ENCODE results near the gene TOP2A.
"Not testable (repeated sequence)": the region's sequence is repeated elsewhere in the genome, so short reads cannot be mapped to it uniquely, and the experiment has no call there.

The TOP2A gene

DNA sequence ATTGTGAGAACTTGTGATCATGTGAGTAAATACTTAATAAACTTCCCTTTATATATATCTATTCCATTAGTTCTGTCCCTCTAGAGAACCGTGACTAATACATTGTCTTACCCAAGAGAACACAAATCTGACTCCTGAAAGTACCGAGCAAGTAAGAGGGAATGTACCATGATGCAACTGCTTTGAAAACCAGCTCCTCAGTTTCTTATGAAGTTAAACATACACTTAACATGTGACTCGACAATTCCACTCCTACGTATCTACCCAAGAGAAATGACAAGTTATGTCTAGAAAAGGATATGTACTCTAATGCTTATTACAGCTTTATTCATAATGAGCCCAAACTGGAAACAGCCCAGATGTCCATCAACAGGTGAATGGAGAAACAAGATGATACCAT lies 44.4 kb downstream of the TOP2A start:
- DNase-seq, result peak; percentile 19

- not testable (repeated sequence) for DNase-seq
Measured at GRCh38 chr17:40372644-40373043, 45.1 kb downstream of the TOP2A start.

GRCh38 chr17:40372031-40372430 lies 45.7 kb downstream of the TOP2A start:
- no peak for DNase-seq

- no peak for DNase-seq
Measured at GRCh38 chr17:40371261-40371929, 46.3 kb downstream of the TOP2A start.

- no peak for DNase-seq
Measured at GRCh38 chr17:40369923-40370322, 47.8 kb downstream of the TOP2A start.

DNA sequence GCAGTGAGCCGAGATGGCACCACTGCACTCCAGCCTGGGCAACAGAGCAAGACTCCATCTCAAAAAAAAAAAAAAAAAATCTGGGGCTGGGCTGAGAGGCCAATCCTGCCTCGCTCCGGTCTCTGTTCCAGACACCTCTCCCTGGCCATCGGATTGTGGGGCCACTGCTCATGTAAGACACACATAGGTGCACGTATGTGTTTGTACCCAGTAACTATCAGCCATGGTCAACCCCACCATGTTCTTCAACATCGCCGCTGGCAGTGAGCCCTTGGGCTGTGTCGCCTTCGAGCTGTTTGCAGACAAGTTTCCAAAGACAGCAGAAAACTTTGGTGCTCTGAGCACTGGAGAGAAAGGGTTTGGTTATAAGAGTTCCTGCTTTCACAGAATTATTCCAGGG lies 50.0 kb downstream of the TOP2A start:
- not testable (repeated sequence) for DNase-seq

DNA sequence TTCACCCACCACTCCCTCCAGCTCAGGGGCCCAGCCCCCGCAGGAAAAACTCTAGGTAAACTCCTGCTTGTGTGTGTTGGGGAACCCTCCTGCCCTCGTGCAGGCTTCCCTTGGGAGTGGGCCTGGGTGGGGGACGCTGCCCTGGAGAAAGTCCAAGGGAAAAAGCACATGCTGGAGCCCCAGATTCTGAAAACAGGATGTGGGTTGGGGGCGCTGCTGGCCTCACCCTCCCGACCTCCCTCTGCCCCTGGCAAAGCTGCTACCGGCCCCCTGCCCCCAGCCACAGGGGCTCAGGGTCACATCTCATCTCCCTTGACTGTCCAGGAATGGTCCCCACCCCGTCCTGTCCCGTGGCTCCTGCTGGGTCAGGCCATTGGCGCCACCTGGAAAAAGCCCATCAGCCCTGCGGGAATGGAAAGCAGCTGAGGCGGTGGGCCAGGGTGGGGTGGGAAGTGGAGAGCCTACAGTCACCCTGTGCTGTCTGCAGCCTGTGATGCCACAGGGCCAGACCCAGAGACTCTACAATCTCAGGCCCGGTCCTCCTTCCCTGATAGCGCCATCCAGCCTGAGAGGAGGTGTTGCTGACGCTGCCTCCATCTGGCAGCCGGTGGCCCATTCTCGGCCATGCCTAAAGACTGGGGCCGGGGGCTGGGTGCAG lies 50.7 kb downstream of the TOP2A start:
- no peak for DNase-seq

DNA sequence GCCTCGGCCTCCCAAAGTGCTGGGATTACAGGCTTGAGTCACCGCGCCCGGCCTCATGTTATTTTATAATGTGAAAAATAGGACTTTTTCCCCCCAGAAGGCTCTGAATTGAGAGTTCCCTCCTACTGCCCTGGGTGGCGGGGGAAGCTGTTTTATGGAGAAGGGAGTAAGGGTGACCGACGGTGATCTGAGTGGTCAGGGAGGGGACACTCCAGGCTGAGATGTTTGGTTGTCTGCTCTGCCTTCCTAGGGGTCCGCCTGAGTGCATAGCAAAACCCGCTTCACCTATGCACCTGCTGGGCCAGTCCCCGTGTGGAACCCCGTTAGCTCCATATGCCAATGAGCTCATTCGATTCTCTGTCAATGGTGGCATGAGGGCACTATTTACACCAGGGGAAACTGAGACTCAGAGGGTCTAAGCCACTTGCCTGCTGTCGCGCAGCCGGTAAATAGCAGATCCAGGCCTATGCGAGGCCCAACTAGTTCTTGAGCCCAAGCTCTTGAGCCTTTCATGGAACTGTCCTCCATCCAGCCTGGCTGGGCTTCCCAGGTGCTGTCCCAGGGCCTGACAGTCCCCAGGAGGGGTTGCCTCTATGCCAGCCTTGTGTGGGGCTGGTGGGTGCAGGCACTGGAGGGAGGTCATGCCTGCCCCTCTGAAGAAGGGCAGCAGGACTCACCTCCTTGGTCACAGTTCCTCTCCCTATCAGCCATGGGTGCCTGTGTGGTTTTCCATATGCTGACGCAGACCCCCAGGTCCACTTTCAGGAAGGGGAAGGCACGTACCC lies 51.4 kb downstream of the TOP2A start:
- no peak for DNase-seq

DNA sequence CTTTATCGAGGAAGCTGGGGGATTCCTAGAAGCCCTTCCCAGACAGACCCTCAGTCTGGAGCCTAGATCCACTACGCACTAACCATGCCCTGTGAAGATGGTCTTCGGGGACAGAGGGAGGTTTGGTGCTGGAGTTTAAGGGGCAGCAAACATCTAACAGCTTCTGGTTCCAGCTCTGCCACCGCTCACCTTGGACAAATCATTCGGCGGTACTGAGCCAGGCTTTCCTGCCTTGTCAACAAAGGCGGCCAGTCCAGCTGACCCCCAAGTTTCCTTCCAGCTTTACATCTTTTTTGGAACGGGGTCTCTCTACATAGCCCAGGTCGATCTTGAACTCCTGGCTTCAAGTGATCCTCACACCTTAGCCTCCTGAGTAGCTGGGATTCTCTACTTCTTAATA lies 52.8 kb downstream of the TOP2A start:
- no peak for DNase-seq

- no peak for DNase-seq
Measured at GRCh38 chr17:40364121-40364861, 53.4 kb downstream of the TOP2A start, which contains the start of gene GJD3. Gene GJD3 (minus strand): TSS chr17:40364737. CDS start chr17:40363815, 922 bp downstream.

GRCh38 chr17:40363111-40363827 lies 54.4 kb downstream of the TOP2A start:
- DNase-seq, result no peak

DNA sequence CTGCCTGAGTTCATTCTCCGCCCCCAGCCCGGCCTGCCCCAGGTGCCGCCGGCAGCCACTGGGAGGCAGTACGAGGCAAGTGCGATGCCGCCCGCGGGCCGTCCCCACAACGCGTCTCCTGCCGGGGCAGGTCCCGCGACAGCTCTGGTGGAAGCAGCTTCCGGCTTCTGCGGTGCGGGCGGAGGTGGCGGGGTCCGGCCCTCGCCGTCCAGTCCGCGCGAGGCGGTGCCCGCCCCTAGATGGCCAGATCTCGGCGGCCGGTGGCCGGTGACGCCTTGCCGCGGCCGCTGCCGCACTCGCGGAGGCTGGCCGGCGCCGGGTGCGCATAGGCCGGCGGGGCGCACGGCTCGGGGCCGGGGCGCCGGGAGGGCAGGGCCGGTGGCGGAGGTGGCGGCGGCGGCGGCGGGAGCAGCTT lies 55.0 kb downstream of the TOP2A start:
- peak; percentile 79 for DNase-seq

DNA sequence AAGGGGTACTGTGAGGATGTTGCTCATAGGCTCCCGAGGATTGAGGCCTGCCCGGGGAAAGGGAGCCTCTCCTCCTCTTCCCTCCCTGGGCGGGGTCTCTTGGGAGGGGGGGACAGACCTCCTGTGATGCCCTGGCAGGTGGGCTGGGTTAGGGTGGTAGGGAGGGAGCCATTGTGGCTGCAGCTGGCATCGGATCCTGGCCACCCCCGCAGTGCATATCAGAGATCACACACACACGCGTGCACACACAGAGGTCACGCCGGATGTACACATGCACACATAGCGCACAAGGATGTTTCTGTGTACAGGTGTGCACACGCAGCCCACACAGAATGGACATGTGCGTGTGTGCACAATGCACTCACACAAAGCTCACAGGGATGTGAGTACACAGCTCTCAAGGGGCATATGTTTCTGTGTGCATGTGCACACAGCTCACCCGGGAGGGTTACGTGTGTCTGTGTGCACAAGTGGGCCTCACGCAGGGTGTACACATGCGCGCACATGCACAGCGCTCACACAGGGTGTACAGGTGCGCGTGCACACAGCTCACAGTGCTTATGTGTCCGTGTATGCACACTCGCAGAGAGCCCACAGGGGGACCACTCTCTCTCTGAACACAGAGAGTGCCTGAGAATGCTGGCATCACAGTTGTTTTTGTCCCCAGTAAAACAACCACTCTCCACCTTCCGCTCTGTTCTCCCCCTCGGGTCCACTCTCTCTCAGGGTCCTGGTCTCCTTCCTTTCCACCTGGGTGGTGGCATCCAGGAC lies 55.6 kb downstream of the TOP2A start:
- no peak for DNase-seq

DNA sequence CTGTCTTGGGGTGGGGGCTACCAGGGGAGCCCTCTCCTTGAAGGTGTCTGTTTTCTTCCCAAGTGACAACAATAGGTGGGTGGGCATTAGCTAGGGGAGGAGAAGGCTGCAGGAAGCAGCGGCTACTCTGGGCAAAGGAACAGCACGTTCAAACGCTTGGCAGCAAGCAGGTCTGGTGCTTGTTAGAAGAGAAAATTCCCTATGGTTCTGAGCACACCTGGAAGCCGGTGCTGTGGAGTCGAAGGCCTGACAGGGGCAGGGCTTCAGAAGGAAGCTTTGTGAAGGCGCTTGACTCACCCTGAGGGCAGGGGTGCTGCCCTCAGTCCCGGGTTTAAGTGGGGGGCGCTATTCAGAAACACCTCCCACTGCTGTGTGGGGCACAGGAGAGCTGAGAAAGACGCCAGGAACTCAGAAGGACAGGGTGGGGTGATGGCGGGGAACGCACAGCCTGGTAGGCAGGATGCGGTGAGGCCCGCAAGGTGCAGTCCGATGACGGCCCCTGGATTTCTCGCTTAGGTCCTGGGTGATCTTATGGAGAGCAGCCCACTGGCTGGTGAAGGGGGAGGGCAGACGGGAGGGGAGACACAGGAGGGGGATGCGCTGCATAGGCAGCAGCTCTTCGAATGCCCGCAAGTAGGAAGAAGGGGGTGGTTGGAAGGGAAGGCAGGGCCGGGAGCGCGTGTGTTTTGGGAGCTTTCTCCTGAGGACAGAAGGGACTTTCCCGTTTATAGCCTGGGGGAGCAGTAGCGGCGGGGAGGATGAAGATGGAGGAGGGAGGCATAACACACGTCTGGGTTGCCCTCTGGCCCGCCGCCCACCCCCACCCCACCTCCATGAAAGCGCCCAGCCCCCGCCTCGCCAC lies 56.4 kb downstream of the TOP2A start:
- DNase-seq, result no peak

DNA sequence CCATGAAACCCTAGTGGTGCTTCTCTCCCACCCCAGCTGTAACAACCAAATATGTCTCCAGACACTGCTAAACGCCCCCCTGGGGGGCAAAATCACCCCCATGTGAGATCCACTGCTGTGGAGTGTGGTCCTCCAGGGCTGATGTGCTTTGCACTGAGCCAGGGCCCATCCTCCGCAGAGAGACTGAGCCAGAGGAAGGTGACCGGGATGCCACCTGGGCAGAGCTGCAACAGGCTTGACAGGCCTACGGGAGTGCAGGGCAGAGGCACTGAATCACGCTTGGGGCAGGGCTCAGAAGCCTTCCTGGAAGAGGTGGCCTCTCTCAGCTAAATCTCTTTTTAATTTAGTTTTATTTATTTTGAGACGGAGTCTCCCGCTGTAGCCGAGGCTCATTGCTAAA lies 57.6 kb downstream of the TOP2A start:
- DNase-seq, result no peak

GRCh38 chr17:40358323-40359038 lies 59.2 kb downstream of the TOP2A start:
- peak; percentile 62 for DNase-seq

DNA sequence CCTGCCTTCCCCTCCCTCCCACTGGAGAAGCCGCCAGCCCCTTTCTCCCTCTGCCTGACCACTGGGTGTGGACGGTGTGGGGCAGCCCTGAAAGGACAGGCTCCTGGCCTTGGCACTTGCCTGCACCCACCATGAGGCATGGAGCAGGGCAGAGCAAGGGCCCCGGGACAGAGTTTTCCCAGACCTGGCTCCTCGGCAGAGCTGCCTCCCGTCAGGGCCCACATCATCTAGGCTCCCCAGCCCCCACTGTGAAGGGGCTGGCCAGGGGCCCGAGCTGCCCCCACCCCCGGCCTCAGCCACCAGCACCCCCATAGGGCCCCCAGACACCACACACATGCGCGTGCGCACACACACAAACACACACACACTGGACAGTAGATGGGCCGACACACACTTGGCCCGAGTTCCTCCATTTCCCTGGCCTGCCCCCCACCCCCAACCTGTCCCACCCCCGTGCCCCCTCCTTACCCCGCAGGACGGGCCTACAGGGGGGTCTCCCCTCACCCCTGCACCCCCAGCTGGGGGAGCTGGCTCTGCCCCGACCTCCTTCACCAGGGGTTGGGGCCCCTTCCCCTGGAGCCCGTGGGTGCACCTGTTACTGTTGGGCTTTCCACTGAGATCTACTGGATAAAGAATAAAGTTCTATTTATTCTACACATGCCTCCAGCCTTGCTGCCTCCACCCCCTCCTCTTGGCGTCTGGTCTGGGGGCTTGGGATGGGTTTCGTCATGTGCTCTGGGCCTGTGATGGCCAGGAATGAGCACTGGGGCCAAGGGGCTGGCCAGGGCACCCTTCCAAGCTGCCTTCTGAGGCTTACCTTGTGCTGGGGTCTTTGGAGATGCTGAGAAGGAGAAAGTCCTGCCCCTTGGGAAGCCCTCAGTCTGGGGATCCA lies 60.5 kb downstream of the TOP2A start:
- no peak for DNase-seq

- DNase-seq, result no peak
Measured at GRCh38 chr17:40355804-40356758, 61.6 kb downstream of the TOP2A start.
